Osteocyte (in vitro differentiated cells): ENCODE data around the gene GTSF1L. TPM values are rescaled to one million over a fixed set of nuclear protein-coding genes. Genes with fewer than 3 reads are reported as not detected.

ENCODE experiments used
- DNase-seq: peaks from one replicate; pipeline ENCODE4 v3.0.0; 2021; ENCODE audit warnings: mixed read lengths; ENCODE audit not compliant: unreplicated experiment; ENCODE audit errors: extremely low spot score
- H3K27ac Mint-ChIP-seq: one replicate; pipeline ENCODE4 v1.8.0; 2021; ENCODE audit warnings: mild to moderate bottlenecking, mixed read lengths; ENCODE audit not compliant: unreplicated experiment
- H3K27me3 Mint-ChIP-seq: one replicate; pipeline ENCODE4 v1.8.0; 2021; ENCODE audit warnings: mixed read lengths; ENCODE audit not compliant: unreplicated experiment
- H3K36me3 Mint-ChIP-seq: one replicate; pipeline ENCODE4 v1.8.0; 2021; ENCODE audit warnings: mixed read lengths; ENCODE audit not compliant: unreplicated experiment
- H3K4me1 Mint-ChIP-seq: one replicate; pipeline ENCODE4 v1.8.0; 2021; ENCODE audit warnings: mixed read lengths; ENCODE audit not compliant: unreplicated experiment
- H3K4me3 Mint-ChIP-seq: one replicate; pipeline ENCODE4 v1.8.0; 2021; ENCODE audit warnings: mild to moderate bottlenecking, moderate library complexity, mixed read lengths; ENCODE audit not compliant: unreplicated experiment
- H3K9me3 Mint-ChIP-seq: one replicate; pipeline ENCODE4 v1.8.0; 2021; ENCODE audit warnings: mixed read lengths; ENCODE audit not compliant: unreplicated experiment
- CTCF ChIP-seq: fragments of 200-600 bp; sonication (generic); IDR thresholded peaks from 2 replicates; pipeline ENCODE4 v1.5.0; 2021; ENCODE audit warnings: antibody characterized with exemption, mild to moderate bottlenecking, moderate library complexity
- total RNA-seq: library from RNA; stranded (reverse); gene quantifications from 2 replicates; pipeline ENCODE4 v1.2.1, GENCODE V29; 2021

Gene GTSF1L
- total RNA-seq, 1 donor from 2014 or later: not detected

GRCh38 chr20:43736588-43737158 is 9.9 kb upstream of the GTSF1L start:
- H3K4me1 Mint-ChIP-seq: no peaks in the 10 kb centered on the region
- peaks cover 30% of the 10 kb centered on the region for H3K27me3 Mint-ChIP-seq
- H3K9me3 Mint-ChIP-seq: no peaks in the 10 kb centered on the region
- no peak overlapping the region for H3K27ac Mint-ChIP-seq
- no peak overlapping the region for H3K4me3 Mint-ChIP-seq
- no peak for DNase-seq
- H3K36me3 Mint-ChIP-seq: no peaks in the 10 kb centered on the region
- no peak for TF ChIP-seq CTCF

DNA sequence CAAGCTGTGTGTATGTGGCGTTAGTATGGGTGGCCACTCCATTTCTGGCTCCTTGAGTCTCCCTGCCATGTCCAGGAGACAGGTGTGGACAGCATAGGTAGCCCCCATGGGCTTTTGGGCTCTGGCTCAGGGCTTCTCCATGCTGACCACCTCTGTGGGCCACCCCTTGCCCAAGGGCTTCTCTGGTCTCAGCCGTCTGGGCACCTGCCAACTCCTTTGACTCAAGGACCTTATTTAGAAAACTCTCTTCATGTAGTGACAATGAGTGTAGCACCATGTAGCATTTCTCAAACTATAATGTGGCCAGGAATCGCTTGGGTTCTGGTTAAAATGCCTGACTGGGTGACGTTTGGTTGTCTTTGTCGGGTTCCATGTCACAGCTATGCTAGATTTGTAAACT is 5.1 kb upstream of the GTSF1L start:
- no peaks in the 10 kb centered on the region for H3K4me1 Mint-ChIP-seq
- H3K27ac Mint-ChIP-seq: no peak overlapping the region
- H3K4me3 Mint-ChIP-seq: no peak overlapping the region
- no peak for DNase-seq
- H3K9me3 Mint-ChIP-seq: no peaks in the 10 kb centered on the region
- peaks cover 28% of the 10 kb centered on the region for H3K27me3 Mint-ChIP-seq
- TF ChIP-seq CTCF: no peak
- no peaks in the 10 kb centered on the region for H3K36me3 Mint-ChIP-seq

DNA sequence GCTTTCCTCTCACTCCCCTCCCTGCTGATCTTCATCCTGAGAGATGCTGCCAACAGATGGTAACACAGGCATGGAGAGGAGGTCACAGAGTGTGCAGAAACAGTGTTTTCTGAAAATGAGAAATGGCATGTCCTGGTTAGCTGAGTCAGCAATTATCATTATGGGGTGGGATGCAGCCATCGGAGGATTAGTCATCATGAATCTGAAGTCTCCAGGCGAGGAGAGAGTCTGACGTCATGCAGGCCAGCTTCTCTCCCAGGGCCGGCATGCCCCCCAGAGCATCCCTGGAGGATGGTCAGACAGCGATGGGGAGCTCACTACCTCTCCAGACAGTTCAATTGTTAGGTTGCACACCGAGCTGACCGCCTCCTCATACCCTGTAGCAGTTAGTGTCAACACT is 4.7 kb upstream of the GTSF1L start:
- no peaks in the 10 kb centered on the region for H3K9me3 Mint-ChIP-seq
- H3K4me3 Mint-ChIP-seq: no peak overlapping the region
- no peak overlapping the region for H3K27ac Mint-ChIP-seq
- H3K36me3 Mint-ChIP-seq: no peaks in the 10 kb centered on the region
- H3K4me1 Mint-ChIP-seq: no peaks in the 10 kb centered on the region
- TF ChIP-seq CTCF: no peak
- no peak for DNase-seq
- peaks cover 31% of the 10 kb centered on the region for H3K27me3 Mint-ChIP-seq

- Mint-ChIP-seq H3K36me3 (no peaks in the 10 kb centered on the region), H3K9me3 (no peaks in the 10 kb centered on the region), H3K27me3 (peaks cover 23% of the 10 kb centered on the region), H3K4me1 (no peaks in the 10 kb centered on the region), H3K4me3 (no peak overlapping the region), H3K27ac (no peak overlapping the region)
- DNase-seq: no peak
- no peak for TF ChIP-seq CTCF
Measured at GRCh38 chr20:43728686-43729255, 2.0 kb upstream of the GTSF1L start.

- no peaks in the 10 kb centered on the region for H3K4me1 Mint-ChIP-seq
- no peak for DNase-seq
- TF ChIP-seq CTCF: no peak
- no peaks in the 10 kb centered on the region for H3K9me3 Mint-ChIP-seq
- no peak overlapping the region for H3K4me3 Mint-ChIP-seq
- H3K36me3 Mint-ChIP-seq: no peaks in the 10 kb centered on the region
- H3K27me3 Mint-ChIP-seq: peaks cover 18% of the 10 kb centered on the region
- no peak overlapping the region for H3K27ac Mint-ChIP-seq
Measured at GRCh38 chr20:43727980-43728590, 1.3 kb upstream of the GTSF1L start.
